NAMALWA (cell line): Measurements from ENCODE around the gene HACL1.

Experiments used
- DNase-seq: peaks from one replicate; pipeline ENCODE4 v3.0.0-alpha.2; 2015; ENCODE audit warnings: low spot score

Gene HACL1

GRCh38 chr3:15523660-15524417, 77.5 kb downstream of the HACL1 start:
- no peak for DNase-seq

DNA sequence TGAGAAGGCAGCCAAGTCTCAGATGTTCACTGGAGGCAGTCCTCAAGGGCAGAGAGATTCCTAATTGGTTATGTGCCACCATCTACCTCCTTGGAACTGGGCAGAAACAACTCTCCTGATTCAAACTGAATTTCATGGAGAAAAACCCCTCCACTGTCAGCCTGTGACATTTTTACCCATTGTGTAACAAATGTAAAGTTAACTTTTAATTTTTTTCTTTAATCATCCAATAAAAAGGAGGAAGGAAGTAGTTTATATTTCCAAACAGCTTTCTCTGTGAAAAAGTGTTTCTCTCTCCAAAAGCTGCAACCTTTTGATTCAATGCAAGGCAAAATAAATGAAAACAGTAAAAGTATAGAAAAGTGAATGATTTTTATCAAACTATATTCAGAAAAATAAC, 79.4 kb downstream of the HACL1 start:
- DNase-seq, result no peak

- no peak for DNase-seq
Observed at GRCh38 chr3:15521573-15521965, 79.8 kb downstream of the HACL1 start, which contains the start of gene COLQ. COLQ (minus strand) TSS chr3:15521706; CDS start chr3:15521625, 81 bp downstream.

DNA sequence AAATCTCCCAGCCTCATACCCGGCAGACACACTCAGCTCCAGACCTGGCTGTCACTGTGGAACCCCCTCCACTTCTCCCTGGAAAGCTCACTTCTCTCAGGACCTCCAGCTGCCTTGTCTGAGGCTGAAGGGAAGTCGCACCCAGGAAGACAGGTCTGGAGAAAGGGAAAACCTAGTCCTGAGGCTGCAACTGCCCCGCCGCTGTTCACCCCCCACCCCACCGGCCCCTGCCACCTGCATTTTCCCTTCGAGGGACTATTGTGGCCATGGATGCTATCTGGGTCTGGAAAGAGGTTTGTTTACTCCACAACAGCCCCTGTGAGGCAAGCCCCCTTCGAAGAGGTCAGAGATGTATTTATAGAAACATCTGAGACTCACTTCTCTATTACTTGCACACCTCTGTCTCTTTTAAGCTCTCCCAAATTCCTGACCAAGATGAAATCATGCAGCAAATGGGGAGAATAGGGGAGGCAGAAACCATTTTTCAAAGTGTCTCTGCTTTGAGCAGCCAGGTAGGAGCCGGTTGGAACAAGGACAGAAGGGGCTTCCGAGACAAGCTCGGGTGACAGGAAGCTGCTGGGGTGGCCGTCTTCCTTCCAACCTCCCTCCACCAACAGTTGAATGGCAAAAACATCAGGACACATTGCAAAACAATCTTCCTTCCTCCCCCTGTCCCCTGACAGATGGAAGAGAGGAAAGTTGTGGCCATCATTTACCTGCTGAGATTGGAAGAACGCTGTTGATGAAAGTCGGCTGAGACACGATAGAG, 80.4 kb downstream of the HACL1 start:
- DNase-seq, result no peak

GRCh38 chr3:15520185-15520584, 81.2 kb downstream of the HACL1 start:
- DNase-seq, result no peak

DNA sequence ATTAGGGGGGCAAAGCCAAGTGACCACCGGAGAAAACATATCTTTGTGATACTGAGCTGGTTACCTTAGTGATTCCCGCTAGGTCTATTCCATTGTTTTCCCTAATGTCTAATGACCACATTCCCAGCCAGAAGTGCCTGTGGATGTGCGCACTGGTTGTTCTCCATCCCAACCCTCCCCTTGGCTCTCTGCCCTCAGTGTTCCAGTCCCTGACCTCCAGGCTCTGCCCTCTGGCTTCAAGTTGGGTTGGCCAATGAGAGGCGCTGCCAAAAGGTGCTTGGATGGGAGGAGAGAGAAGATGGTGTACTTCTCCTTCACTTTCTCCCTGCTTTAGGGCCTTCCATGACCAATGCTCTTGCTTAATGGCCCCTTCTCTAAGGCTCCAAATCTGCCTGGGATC, 82.3 kb downstream of the HACL1 start:
- no peak for DNase-seq

- DNase-seq, result no peak
Observed at GRCh38 chr3:15514663-15515340, 86.6 kb downstream of the HACL1 start.

- no peak for DNase-seq
Observed at GRCh38 chr3:15513810-15514662, 87.3 kb downstream of the HACL1 start.

DNA sequence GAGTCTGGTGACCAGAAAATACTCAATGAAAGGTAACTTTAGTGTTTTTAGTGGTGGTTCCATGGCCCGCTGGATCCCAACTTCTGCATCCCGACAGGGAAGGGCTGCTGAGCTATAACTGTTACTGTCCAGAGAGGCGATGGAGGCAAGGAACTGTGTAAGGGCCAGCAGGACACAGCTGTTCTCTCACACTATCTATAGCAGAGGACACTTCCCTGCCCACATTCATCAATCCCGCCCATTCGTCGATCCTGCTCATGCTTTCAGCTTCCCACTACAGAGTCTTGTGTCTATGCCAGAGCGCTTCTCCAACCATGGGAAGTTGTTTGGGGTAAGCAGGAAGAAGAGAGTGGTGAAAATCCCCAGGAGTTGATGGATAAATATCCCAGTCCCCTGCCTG, 88.3 kb downstream of the HACL1 start:
- no peak for DNase-seq

GRCh38 chr3:15512166-15512565, 89.2 kb downstream of the HACL1 start:
- DNase-seq, result no peak

DNA sequence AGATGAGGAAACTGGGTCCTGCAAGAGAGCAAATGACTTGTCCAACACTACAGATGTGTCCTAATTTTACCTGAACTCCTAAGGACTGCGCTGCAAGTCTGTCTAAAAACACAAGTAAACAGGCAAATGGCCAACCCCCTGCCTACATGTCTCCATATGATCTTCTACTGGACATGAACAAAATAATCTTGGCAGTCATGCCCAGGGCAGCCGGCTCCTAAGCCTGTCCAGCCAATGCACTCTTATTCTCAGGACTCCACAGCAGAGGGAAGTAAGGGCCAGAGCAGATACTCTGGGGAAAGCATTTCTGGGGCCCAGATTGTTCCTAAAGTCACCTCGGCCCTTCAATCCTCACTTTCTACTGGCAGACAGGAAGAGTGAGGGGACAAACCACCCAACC, 90.2 kb downstream of the HACL1 start:
- no peak for DNase-seq
